Endothelial cell of hepatic sinusoid (primary cell): ENCODE measurements around the gene DGKG.

ENCODE experiments used
- in situ Hi-C: cut with HindIII; loops from 2 replicates; pipeline ENCODE4 v1.10.0; 2017; ENCODE audit warnings: low sequenced_read_pairs

Gene DGKG

DNA sequence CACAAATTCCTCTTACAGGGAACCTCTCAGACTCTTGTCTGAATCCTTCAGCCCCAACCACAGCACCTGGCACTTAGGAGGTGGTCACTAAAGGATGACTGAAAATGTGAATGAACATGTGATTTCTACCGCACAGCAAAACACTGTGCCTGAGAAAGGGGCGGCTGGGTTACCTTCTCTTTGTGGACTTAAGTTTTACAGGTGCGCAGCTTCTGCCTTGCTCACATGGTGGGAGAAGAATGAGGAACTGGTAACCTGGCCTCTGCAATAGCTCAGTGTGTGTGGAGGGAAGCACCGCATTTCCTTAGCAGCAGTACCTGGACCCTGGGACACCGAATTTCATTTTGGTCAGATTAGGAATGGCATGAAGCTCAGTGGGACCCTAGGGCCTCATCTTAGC is 243.3 kb downstream of the DGKG start:
- in situ Hi-C loops = no loop called here

DNA sequence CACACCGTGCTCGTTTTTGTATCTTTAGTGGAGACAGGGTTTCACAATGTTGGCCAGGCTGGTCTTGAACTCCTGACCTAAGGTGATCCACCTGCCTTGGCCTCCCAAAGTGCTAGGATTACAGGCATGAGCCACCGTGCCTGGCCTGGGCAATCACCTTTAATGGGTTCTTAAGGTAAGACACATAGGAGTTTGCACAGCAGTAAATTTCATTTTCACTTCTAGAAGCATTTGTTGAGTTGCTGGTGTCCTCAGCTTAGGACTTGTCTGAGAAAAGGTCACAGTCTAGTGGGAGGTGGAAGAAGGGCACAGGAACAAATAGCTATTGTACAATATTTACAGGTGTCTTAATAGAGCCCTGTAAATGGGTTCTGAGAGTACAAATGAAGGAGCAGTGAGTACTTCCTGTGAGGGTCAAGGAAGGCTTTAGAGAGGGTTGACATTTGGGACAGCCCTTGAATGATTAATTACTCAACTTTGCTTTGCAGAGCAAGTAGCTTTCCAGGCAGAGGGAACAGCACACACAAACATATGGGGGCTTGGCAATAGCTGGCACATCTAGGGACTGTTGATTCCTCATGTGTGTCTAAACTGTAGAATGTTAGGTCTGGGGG is 244.4 kb downstream of the DGKG start:
- in situ Hi-C loops = no loop called here

DNA sequence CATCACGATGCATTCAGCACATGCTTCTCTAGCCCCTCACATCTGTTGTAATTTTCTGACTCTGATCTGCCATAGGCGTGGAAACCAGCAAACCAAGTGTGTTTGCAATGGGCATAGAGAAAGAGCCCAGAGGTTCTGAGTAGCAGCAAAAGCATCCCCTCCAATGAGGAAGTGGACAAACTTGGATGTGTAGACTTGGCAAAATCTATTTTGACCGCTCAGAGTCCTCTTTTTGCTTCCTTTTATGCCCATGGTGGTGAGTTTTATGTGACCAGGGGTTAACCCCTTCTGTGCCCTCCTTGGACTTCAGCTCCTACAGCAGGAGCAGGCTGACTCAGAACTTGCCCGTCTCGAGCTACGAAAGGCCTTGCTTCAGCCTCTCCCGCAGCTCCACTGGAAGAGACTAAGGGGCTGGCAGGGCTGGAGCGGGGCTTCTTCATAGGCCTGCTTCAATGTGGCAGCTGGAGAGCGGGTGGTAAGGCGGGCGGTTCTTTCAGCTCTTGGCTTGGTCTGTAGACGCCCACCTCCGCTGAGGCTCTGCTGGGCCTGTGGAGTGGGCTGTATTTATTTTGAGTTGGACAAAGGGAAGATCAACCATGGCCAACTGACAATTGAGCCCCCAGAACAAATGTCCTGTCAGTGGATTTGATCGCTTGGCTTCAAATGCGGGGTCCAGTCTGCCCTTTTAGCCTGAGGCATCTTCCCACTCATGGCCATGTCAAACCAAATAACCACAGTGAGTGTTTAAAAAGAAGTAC is 246.6 kb downstream of the DGKG start:
- in situ Hi-C loops = no loop called here

DNA sequence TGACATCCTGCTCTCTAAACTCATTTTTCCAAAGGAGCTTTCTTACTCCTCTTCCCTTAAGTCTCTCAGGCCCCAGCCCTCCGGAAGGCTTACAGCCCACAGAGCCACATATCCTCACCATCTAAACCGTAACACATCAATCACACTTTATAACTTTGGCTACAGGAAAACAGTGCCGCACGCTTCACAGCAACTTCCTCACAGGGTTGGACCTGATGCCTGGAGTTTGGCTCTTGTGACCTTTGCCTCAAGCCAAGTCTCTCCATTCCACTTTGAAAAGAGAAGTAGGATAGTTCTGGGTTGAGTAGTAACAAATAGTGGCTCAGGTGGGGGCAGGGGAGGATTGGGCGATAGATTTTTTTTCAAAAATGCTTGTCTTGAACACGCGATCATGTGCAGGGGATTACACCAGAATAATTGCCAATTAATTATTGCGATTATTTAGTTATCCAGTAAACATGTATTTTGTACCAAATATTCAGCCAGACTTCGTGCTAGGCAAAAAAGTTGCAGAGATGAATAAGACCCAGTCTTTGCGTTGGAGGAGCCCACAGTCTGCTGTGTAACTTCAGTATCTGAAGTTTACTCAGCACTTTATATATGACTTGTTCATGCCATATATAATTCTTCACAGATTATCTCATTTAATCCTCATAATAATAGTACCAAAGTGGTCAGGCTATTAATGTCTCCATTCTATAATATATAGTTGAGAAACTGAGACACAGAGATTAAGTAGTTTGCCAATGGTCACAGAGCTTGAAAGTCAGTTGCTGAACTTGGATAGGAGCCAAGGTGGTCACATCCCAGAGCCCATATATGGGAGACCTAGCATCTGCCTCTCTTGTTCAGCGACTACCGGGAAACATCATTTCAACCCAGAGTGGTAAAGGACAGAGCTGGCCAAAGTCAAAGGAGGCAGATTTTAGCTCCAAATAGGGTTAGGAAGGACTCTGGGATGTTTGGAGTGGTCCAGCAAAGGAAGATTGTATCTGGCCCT is 250.8 kb downstream of the DGKG start:
- in situ Hi-C loops = no loop called here

- in situ Hi-C loops = no loop called here
Observed at GRCh38 chr3:186109897-186110803, 251.9 kb downstream of the DGKG start.

DNA sequence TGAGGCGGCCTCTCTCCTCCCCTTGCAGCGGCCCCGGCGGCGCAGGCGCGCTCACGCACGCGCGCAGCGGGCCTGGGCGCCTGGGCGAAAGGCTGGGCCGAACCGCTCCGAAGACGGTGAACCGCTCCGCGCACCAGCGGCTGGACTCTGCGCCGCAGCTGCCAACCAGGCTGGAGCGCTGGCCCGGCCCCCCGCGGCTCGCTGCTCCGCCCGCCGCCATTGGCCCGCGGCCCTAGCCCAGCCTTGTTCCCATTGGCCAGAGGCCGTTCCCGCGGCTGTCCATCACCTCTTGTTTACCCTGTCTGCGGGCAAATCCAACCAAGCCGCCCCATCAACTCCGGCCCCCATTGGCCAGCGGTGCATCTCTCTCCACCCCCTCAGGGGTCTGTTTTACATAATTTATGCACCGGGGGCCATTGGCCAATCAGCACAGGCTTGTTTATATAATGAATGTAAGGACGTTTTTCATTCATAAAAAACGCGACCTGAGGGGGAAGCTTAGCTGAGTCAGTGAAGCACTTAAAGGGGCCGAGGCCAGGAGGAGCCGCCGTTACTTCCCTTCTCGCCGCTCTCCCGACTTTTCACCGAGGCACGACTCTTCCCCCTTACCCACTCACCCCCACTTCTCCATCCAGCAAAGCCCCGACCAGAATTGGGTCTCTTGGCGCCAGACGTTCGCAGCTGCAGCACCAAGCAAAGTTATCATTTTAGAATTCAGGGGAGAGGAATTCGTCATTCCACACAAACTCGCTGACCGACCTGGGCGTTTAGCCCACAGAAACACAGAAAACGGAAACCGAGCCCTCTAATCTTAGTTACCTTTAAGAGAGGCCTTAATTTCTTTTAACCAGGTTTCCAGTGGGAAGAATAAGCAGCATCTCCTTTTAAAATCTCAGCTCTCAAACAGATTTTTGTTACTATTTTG is 252.8 kb downstream of the DGKG start, which contains the start of gene ETV5:
Gene ETV5, minus strand, starts transcription at position 149 of the 925 bp plus-strand sequence. CDS start 3,221 bp downstream, outside the sequence.
- in situ Hi-C loops = no loop called here

DNA sequence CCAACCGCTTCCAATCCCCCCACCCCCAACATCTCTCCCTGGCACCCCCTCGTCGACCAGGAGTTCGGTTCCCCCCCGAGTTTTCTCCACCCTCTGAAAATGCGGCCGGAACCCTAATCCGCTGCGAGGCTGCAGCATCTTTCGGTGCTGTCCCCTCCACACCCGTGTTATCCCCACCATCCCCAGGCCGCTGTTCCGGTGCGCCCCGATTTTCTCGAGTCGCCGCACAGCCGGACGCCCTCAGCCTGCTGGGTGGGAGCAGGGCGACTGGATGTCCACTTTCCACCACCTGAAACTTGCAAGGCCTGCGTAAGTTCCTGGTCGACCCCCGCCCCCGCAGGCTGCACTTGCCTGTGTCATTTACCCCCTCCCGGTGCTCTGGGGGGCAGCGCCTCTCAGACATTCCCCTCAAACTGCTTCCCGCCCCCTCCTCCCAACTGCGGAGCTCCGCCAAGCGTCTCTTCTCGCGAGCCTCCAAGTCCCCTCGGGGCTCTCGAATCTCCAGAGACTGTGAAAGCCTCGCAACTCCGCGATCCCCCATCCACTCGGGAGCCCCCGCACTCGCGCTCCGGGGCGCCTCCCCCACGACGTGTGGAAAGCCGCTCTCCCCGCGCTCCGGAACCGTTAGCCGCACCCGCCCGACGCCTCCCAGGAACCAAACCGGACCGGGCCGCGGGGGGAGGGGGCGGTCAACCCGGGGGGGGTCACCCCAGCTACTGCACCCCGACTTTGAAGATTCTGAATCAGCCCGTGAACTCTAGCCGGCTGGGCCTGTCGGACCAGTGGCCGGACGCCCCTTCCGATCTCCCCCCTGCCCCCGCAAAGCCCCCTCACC is 253.7 kb downstream of the DGKG start:
- in situ Hi-C loops = no loop called here

- in situ Hi-C loops = no loop called here
Observed at GRCh38 chr3:186107215-186108105, 254.6 kb downstream of the DGKG start.

- in situ Hi-C loops = no loop called here
Observed at GRCh38 chr3:186105543-186105942, 256.5 kb downstream of the DGKG start.

DNA sequence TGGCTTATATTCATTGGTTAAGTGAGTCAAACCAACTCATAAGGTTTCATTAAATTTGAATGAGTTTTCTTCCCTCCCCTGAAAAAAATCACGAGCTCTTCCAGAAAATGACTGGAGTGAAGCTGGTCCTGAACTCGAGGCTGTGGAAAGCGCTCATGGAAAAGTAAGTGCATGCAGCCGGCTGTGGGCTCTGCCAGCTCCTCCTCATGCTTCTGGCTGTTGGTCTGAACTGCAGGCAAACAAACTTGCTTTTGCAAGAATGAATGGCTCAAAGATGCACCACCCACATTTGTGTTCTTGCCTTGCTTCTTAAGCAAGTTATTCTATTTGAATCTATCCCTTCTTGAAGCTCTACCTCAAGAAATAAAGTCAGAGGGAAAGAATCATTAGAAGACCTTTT is 259.3 kb downstream of the DGKG start:
- in situ Hi-C loops = no loop called here

- in situ Hi-C loops = no loop called here
Observed at GRCh38 chr3:186100398-186100797, 261.6 kb downstream of the DGKG start.

- in situ Hi-C loops = no loop called here
Observed at GRCh38 chr3:186099178-186099577, 262.9 kb downstream of the DGKG start.

- in situ Hi-C loops = no loop called here
Observed at GRCh38 chr3:186098740-186099139, 263.3 kb downstream of the DGKG start.

- in situ Hi-C loops = no loop called here
Observed at GRCh38 chr3:186097663-186098451, 264.2 kb downstream of the DGKG start.

- in situ Hi-C loops = no loop called here
Observed at GRCh38 chr3:186097317-186097662, 264.7 kb downstream of the DGKG start.
